AG09319 (cell line): ENCODE data around the gene IKZF4.
A peak's percentile ranks its signal among the peaks of the same experiment; 100 is the strongest.
"Not testable (repeated sequence)": the region's sequence is repeated elsewhere in the genome, so short reads cannot be mapped to it uniquely, and the experiment has no call there.

Experiments
- DNase-seq: peaks from one replicate; pipeline ENCODE4 v3.0.0-alpha.2; 2010; ENCODE audit warnings: low read depth; ENCODE audit errors: extremely low read depth
- TF ChIP-seq, protein P1 (sequence below): IDR thresholded peaks from 2 replicates; pipeline ENCODE4 v1.5.1; 2011; ENCODE audit warnings: low read depth, mild to moderate bottlenecking, inconsistent platforms, low read length, moderate library complexity

The IKZF4 gene

GRCh38 chr12:56041552-56042429 is 20.9 kb downstream of the IKZF4 start, which contains the start of gene RPS26:
Gene RPS26 (plus strand): TSS chr12:56041918. CDS start chr12:56042167, 249 bp downstream.
- TF ChIP-seq, protein P1, sequence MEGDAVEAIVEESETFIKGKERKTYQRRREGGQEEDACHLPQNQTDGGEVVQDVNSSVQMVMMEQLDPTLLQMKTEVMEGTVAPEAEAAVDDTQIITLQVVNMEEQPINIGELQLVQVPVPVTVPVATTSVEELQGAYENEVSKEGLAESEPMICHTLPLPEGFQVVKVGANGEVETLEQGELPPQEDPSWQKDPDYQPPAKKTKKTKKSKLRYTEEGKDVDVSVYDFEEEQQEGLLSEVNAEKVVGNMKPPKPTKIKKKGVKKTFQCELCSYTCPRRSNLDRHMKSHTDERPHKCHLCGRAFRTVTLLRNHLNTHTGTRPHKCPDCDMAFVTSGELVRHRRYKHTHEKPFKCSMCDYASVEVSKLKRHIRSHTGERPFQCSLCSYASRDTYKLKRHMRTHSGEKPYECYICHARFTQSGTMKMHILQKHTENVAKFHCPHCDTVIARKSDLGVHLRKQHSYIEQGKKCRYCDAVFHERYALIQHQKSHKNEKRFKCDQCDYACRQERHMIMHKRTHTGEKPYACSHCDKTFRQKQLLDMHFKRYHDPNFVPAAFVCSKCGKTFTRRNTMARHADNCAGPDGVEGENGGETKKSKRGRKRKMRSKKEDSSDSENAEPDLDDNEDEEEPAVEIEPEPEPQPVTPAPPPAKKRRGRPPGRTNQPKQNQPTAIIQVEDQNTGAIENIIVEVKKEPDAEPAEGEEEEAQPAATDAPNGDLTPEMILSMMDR: peak; percentile 42
- peak; percentile 99 for DNase-seq

DNA sequence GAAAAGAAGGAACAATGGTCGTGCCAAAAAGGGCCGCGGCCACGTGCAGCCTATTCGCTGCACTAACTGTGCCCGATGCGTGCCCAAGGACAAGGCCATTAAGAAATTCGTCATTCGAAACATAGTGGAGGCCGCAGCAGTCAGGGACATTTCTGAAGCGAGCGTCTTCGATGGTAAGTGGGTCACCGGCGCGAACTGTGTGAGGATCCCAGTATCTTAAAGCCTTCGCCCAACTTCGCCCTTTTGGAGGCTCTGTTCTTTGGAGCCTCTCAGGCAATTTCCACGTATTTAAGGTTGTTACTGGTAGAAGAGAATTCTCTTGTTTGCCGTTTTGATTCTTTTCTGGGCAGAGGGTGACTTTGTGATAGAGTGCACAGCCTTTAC is 21.6 kb downstream of the IKZF4 start:
- DNase-seq: not testable (repeated sequence)

DNA sequence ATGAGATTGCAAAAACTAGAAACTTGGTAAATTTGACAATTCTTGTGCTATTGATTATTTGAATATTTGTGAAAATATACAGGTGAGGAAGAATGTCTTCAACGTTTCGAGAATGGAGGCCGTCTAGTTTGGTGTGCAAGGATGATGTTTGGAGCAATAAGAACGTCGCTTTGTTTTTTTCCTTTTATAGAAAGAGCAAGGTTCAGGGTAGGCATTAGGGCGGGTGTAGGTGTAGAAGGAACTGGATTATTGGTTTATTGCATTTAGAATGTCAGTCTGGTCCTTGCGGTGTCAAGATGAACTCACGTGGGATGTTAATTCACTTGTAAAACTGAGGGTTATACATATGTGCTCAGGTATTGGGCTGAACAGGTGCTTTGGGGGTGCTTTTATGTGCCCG is 22.0 kb downstream of the IKZF4 start:
- TF ChIP-seq, protein P1: no peak

GRCh38 chr12:56046027-56046780 is 25.4 kb downstream of the IKZF4 start:
- TF ChIP-seq, protein P1: no peak
- DNase-seq: no peak

More for the DNA sequence above, 22.0 kb downstream of the IKZF4 start:
- no peak for DNase-seq

DNA sequence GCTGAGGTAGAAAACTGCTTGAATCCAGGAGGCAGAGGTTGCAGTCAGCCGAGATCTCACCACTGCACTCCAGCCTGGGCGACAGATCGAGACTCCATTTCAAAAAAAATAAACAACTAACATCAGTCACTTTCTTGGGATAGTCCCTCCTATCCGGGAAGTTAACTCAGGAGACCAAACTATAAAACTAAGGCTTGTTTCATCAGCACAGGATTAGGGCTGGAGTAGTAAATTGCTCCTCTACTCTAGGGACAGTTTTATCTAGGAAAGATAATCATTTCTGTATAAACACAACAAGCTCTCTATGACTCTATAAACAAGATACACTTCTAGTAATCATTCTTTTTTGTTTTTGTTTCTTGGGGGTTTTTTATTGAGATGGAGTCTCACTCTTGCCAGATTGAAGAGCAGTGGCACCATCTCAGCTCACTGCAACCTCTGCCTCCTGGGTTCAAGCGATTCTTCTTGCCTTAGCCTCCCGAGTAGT is 32.6 kb downstream of the IKZF4 start:
- DNase-seq: no peak
- TF ChIP-seq, protein P1: no peak

DNA sequence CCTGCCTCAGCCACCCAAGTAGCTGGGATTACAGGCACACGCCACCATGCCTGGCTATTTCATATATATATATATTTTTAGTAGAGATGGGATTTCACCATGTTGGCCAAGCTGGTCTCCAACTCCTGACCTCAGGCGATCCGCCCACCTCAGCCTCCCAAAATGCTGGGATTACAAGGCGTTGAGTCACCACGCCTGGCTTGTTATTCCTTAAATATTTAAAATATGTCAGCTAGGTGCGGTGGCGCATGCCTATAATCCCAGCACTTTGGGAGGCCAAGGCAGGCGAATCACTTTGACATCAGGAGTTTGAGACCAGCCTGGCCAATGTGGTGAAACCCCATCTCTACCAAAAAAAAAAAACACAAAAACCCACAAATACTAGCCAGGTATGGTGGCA is 39.1 kb downstream of the IKZF4 start:
- DNase-seq: not testable (repeated sequence)

GRCh38 chr12:56061982-56062381 is 41.1 kb downstream of the IKZF4 start:
- TF ChIP-seq, protein P1: no peak
- no peak for DNase-seq

GRCh38 chr12:56062996-56063395 is 42.2 kb downstream of the IKZF4 start:
- TF ChIP-seq, protein P1: no peak
- no peak for DNase-seq
